ENCODE results near the gene MET.

GRCh38 chr7:116836048-116836447, 164.1 kb downstream of the MET start:
- TF ChIP-seq CTCF (tag by site-specific recombination; IDR thresholded peaks at IDR 0.05) (no peak), YY1 (tag by site-specific recombination; IDR thresholded peaks at IDR 0.05) (no peak), ZNF488 (tag by site-specific recombination; IDR thresholded peaks at IDR 0.05) (no peak), ATF2 (tag by site-specific recombination; IDR thresholded peaks at IDR 0.05; ENCODE audit: low read depth) (no peak), ZNF18 (tag by site-specific recombination; IDR thresholded peaks at IDR 0.05) (no peak), ZNF416 (tag by site-specific recombination; IDR thresholded peaks at IDR 0.05) (no peak), KLF10 (tag by site-specific recombination; IDR thresholded peaks at IDR 0.05) (no peak), ZNF704 (tag by site-specific recombination; IDR thresholded peaks at IDR 0.05) (no peak), ZNF37A (tag by site-specific recombination; IDR thresholded peaks at IDR 0.05) (no peak), ZBTB21 (tag by site-specific recombination; IDR thresholded peaks at IDR 0.05) (no peak), ZBTB11 (tag by site-specific recombination; conservative IDR thresholded peaks at IDR 0.05; ENCODE audit: low read depth) (no peak), ZNF175 (tag by site-specific recombination; IDR thresholded peaks at IDR 0.05) (no peak)

Measured in HEK293 (cell line).